GM19372 (cell line): ENCODE data around the gene FAM107B.

Source experiments
- ATAC-seq: cut with Tn5 transposase; IDR thresholded peaks from one replicate; pipeline ENCODE4 v1.9.1; 2021; ENCODE audit warnings: mild to moderate bottlenecking, low read depth, moderate library complexity; ENCODE audit not compliant: unreplicated experiment

Gene FAM107B

GRCh38 chr10:14477408-14477710 is 297.3 kb downstream of the FAM107B start:
- ATAC-seq, result no peak

GRCh38 chr10:14476641-14477407 is 297.9 kb downstream of the FAM107B start:
- no peak for ATAC-seq

- no peak for ATAC-seq
Observed at GRCh38 chr10:14476006-14476405, 298.7 kb downstream of the FAM107B start.

- no peak for ATAC-seq
Observed at GRCh38 chr10:14474656-14475055, 300.0 kb downstream of the FAM107B start.

- ATAC-seq, result no peak
Observed at GRCh38 chr10:14470920-14471319, 303.8 kb downstream of the FAM107B start.

GRCh38 chr10:14468726-14469125 is 306.0 kb downstream of the FAM107B start:
- ATAC-seq, result no peak
